Esophagus muscularis mucosa (tissue), 4 donors: ENCODE results near the gene EGFL7. TPM values are rescaled to one million over a fixed set of nuclear protein-coding genes. Genes with fewer than 3 reads are reported as not detected.

Source experiments
- DNase-seq: peaks from one replicate; pipeline ENCODE4 v3.0.0-alpha.2; 2017; ENCODE audit errors: extremely low spot score
- H3K27ac ChIP-seq, 4 donors: fragments of 200-600 bp; sonication (generic); replicated peaks in 1 of 4; 1 replicate in 3 of 4; 2 replicates in 1 of 4; pipeline ENCODE4 v1.5.1; 2016 to 2019; ENCODE audit warnings: mild to moderate bottlenecking in 1 of 4
- H3K27me3 ChIP-seq, 4 donors: fragments of 200-600 bp; sonication (generic); one replicate each; pipeline versions ENCODE4 v1.5.1 to v1.6.0; 2016 to 2019
- H3K36me3 ChIP-seq, 4 donors: fragments of 200-600 bp; sonication (generic); one replicate each; pipeline ENCODE4 v1.5.1; 2016 to 2019
- H3K4me1 ChIP-seq, 4 donors: fragments of 200-600 bp; sonication (generic); one replicate each; pipeline ENCODE4 v1.5.1; 2016 to 2019
- H3K4me3 ChIP-seq, 4 donors: fragments of 200-600 bp; sonication (generic); 1 replicate in 2 of 4; 2 replicates in 2 of 4; pipeline ENCODE4 v1.5.1; 2016 to 2019; ENCODE audit warnings: mild to moderate bottlenecking in 4 of 4, moderate library complexity in 1 of 4
- H3K9me3 ChIP-seq, 4 donors: fragments of 200-600 bp; sonication (generic); 1 replicate in 3 of 4; 2 replicates in 1 of 4; pipeline ENCODE4 v1.5.1; 2016 to 2019
- EP300 ChIP-seq: sonication (generic); formaldehyde crosslinking; IDR thresholded peaks from one replicate; pipeline ENCODE4 v1.6.1; 2017; ENCODE audit warnings: antibody characterized with exemption
- POLR2A ChIP-seq: fragments of 450-650 bp; IDR thresholded peaks from one replicate; pipeline ENCODE4 v1.6.1; 2017; ENCODE audit warnings: antibody characterized with exemption, moderate library complexity, mild to moderate bottlenecking, low read depth
- POLR2AphosphoS5 ChIP-seq, 2 donors: sonication (generic); formaldehyde crosslinking; IDR thresholded peaks; one replicate each; pipeline ENCODE4 v1.6.1; 2017; ENCODE audit warnings: antibody characterized with exemption in 2 of 2
- WGBS: methylation state at CpG from one replicate; pipeline ENCODE4 v1.1.5; 2018; 5-methylcytosine and 5-hydroxymethylcytosine counted together
- intact Hi-C: fragments of 100-400 bp; cut with DNase I; formaldehyde crosslinking; loops from one replicate; pipeline ENCODE4 v1.15.1; 2023
- total RNA-seq, 4 donors: library from RNA; depleted of rRNA; stranded (reverse); fragments of >200 nt; gene quantifications; one replicate each; pipeline versions ENCODE4 v1.1.0 to v1.2.1, GENCODE V29; 2016
- TF ChIP-seq, protein P1 (sequence below), 3 experiments: fragments of 200-600 bp in 2 of 3; fragments of 450-650 bp in 1 of 3; sonication (generic) in 2 of 3; IDR thresholded peaks; one replicate each; pipeline ENCODE4 v1.5.1; 2017 to 2019; ENCODE audit warnings: antibody characterized with exemption in 3 of 3, mild to moderate bottlenecking in 2 of 3, moderate library complexity in 1 of 3

Gene EGFL7
- total RNA-seq, 4 donors from 2014 or later, result 33.2 to 134 (median 78.7) TPM

DNA sequence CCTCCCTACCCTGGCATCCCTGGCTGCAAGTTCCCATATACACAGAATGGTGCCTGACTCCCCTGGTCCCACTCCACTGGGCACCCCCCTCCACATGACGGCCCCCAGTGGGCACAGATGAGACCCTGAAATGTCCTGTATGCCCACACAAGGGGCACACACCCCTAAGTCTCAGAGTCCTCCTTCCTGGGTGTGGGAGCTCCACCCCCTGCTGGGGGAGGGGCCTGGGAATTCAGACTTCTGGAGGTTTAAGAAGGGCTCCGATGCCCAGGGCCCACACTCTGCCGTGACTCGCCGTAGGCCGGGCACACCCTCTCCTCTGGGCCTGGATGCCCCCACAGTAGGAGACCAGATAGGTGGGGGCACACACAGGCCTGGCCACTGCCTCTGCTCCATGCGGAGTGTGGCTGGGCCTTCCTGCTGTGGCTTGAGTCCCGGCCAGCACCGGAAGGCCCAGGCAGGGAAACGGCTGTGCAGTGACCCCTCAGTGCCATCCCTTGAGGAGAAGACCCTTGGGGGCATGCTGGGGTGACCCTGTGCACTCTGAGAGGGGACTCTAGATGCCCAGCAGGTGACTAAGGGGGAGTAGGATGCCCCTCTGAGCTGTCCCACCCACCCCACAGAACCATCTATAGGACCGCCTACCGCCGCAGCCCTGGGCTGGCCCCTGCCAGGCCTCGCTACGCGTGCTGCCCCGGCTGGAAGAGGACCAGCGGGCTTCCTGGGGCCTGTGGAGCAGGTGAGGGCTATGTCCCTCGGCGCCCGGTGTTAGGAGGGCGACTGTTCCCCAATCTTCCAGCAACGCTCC lies 6.5 kb downstream of the EGFL7 start:
- TF ChIP-seq EP300, result no peak
- no peak for TF ChIP-seq POLR2A
- TF ChIP-seq POLR2AphosphoS5 (IDR thresholded peaks at IDR 0.05), result no peak
- TF ChIP-seq, protein P1, sequence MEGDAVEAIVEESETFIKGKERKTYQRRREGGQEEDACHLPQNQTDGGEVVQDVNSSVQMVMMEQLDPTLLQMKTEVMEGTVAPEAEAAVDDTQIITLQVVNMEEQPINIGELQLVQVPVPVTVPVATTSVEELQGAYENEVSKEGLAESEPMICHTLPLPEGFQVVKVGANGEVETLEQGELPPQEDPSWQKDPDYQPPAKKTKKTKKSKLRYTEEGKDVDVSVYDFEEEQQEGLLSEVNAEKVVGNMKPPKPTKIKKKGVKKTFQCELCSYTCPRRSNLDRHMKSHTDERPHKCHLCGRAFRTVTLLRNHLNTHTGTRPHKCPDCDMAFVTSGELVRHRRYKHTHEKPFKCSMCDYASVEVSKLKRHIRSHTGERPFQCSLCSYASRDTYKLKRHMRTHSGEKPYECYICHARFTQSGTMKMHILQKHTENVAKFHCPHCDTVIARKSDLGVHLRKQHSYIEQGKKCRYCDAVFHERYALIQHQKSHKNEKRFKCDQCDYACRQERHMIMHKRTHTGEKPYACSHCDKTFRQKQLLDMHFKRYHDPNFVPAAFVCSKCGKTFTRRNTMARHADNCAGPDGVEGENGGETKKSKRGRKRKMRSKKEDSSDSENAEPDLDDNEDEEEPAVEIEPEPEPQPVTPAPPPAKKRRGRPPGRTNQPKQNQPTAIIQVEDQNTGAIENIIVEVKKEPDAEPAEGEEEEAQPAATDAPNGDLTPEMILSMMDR (IDR thresholded peaks at IDR 0.05), result no peak
- 38% methylated on average over 18 of the region's 23 CpGs for WGBS
- no peaks in the 10 kb centered on the region for H3K9me3 ChIP-seq
- peak overlapping the region in 1 of 4 donors; percentile 67 for H3K27ac ChIP-seq
- H3K36me3 ChIP-seq, result peaks cover 0 to 88% (median 23%) of the 10 kb centered on the region in 4 donors
- peaks cover 6 to 49% (median 21%) of the 10 kb centered on the region in 4 donors for H3K4me1 ChIP-seq
- intact Hi-C loops, result no loop called here
- H3K4me3 ChIP-seq, result peak overlapping the region; percentile 53 to 65 (median 56)
- no peak for DNase-seq
- H3K27me3 ChIP-seq, result peaks cover 0 to 68% (median 5%) of the 10 kb centered on the region in 4 donors

DNA sequence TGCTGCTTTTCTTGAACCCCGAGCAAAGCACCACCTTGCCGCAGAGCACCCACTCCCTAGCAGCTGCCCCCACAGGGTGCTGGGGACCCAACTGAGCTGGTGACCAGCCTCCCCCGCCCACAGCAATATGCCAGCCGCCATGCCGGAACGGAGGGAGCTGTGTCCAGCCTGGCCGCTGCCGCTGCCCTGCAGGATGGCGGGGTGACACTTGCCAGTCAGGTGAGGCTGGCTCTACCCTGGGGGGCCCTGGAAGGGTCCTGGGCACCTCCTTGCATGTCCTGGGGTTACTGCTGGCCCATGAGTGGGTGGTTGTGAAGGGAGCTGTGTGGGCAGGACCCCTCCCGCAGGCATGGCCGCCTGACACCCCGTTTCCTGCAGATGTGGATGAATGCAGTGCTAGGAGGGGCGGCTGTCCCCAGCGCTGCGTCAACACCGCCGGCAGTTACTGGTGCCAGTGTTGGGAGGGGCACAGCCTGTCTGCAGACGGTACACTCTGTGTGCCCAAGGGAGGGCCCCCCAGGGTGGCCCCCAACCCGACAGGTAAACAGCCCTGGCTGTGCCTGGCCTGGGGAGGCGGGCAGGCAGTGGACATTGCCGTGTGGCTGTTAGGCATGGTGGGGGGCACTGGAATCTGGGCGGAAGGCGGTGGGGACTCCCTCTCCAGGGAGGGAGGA lies 7.2 kb downstream of the EGFL7 start:
- intact Hi-C loops, result no loop called here
- H3K36me3 ChIP-seq, result peaks cover 0 to 86% (median 27%) of the 10 kb centered on the region in 4 donors
- WGBS, result 70% methylated on average over 14 of the region's 23 CpGs
- H3K4me1 ChIP-seq, result peaks cover 6 to 45% (median 19%) of the 10 kb centered on the region in 4 donors
- H3K4me3 ChIP-seq, result peak overlapping the region; percentile 53 to 65 (median 56)
- peaks cover 0 to 61% (median 2%) of the 10 kb centered on the region in 4 donors for H3K27me3 ChIP-seq
- TF ChIP-seq EP300 (no peak), POLR2AphosphoS5 (IDR thresholded peaks at IDR 0.05) (no peak), POLR2A (no peak)
- TF ChIP-seq, protein P1 (IDR thresholded peaks at IDR 0.05), result no peak
- H3K27ac ChIP-seq, result peak overlapping the region in 1 of 4 donors; percentile 67
- DNase-seq, result no peak
- no peaks in the 10 kb centered on the region for H3K9me3 ChIP-seq

DNA sequence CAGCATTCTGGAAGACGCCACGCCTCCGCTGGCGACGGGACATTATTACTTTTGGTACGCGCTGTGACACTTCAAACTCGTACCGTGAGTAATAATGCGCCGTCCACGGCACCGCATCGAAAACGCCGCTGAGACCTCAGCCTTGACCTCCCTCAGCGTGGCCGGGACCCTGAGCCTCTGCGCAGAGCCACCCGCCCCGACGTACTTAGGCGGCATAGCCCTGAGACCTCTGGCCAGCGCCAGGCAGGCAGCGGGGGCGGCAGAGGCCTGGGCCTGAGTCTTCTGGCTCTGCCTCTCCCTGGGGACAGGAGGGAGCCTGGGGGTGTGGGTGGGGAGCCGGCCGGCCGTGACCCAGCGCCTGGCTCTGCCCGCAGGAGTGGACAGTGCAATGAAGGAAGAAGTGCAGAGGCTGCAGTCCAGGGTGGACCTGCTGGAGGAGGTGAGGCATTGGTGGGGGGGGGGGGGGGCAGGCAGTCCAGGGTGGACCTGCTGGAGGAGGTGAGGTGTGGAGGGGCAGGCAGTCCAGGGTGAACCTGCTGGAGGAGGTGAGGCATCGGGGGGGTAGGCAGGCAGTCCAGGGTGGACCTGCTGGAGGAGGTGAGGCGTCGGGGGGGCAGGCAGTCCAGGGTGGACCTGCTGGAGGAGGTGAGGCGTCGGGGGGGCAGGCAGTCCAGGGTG lies 8.0 kb downstream of the EGFL7 start:
- WGBS, result 83% methylated on average over 27 of the region's 36 CpGs
- intact Hi-C loops, result no loop called here
- DNase-seq, result no peak
- H3K27me3 ChIP-seq, result peaks cover 0 to 55% (median 0%) of the 10 kb centered on the region in 4 donors
- H3K36me3 ChIP-seq, result peaks cover 0 to 83% (median 30%) of the 10 kb centered on the region in 4 donors
- peak overlapping the region in 1 of 4 donors; percentile 67 for H3K27ac ChIP-seq
- peak in 1 of 2 donors; percentile 23 for TF ChIP-seq POLR2AphosphoS5 (IDR thresholded peaks at IDR 0.05)
- TF ChIP-seq POLR2A, result no peak
- H3K4me1 ChIP-seq, result peaks cover 3 to 39% (median 13%) of the 10 kb centered on the region in 4 donors
- no peaks in the 10 kb centered on the region for H3K9me3 ChIP-seq
- peak overlapping the region; percentile 12 to 65 (median 56) for H3K4me3 ChIP-seq

DNA sequence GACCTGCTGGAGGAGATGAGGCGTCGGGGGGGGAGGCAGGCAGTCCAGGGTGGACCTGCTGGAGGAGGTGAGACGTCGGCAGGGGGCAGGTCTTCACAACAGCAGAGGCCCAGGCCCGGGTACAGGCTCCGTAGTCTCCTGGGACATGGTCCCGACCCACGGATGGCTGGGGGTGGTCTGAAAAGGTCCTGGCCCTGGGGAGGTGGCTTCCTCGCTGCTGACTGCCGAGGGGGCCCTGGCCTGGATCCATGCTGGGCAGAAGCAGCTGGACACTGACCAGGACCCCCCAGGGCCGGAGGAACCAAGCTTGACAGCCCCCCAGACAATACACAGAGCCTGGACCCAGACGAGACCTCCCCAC lies 8.5 kb downstream of the EGFL7 start:
- no peak for DNase-seq
- Histone ChIP-seq H3K27me3 (peaks cover 0 to 52% (median 0%) of the 10 kb centered on the region in 4 donors), H3K36me3 (peaks cover 5 to 89% (median 35%) of the 10 kb centered on the region in 4 donors), H3K4me1 (peaks cover 3 to 35% (median 10%) of the 10 kb centered on the region in 4 donors), H3K9me3 (no peaks in the 10 kb centered on the region), H3K4me3 (peak overlapping the region in 1 of 4 donors; percentile 9), H3K27ac (no peak overlapping the region)
- intact Hi-C loops, result no loop called here
- TF ChIP-seq, protein P1 (IDR thresholded peaks at IDR 0.05), result no peak
- no peak for TF ChIP-seq EP300
- no peak for TF ChIP-seq POLR2A
- no peak for TF ChIP-seq POLR2AphosphoS5 (IDR thresholded peaks at IDR 0.05)
- 49% methylated on average over 7 of the region's 12 CpGs for WGBS
